ENCODE measurements around the gene PTX4. TPM values are rescaled to one million over a fixed set of nuclear protein-coding genes. Genes with fewer than 3 reads are reported as not detected.
A peak's percentile ranks its signal among the peaks of the same experiment; 100 is the strongest.

PTX4 gene
- polyA plus RNA-seq, 4 donors: 0.04 to 0.07 TPM; not detected in 2

GRCh38 chr16:1498899-1499676 is 10.3 kb upstream of the PTX4 start:
- no peak for DNase-seq
- Histone ChIP-seq H3K9me3 (ENCODE audit: control insufficient read depth in 2 of 2, insufficient read depth in 1 of 2, low read depth in 1 of 2, low read length in 1 of 2) (no peaks in the 10 kb centered on the region), H3K27ac (ENCODE audit: low read depth in 1 of 3, low read length in 2 of 3) (no peak overlapping the region), H3K27me3 (ENCODE audit: control insufficient read depth in 3 of 3, insufficient read depth in 3 of 3, low read length in 3 of 3) (no peaks in the 10 kb centered on the region), H3K4me1 (ENCODE audit: control insufficient read depth in 3 of 3, insufficient read depth in 2 of 3, low read depth in 1 of 3, low read length in 2 of 3) (peaks cover 0 to 8% (median 0%) of the 10 kb centered on the region in 3 donors), H3K4me3 (ENCODE audit: low read depth in 1 of 3, low read length in 3 of 3) (no peak overlapping the region), H3K36me3 (ENCODE audit: control insufficient read depth in 3 of 3, insufficient read depth in 2 of 3, low read depth in 1 of 3, low read length in 3 of 3) (peaks cover 2 to 96% (median 11%) of the 10 kb centered on the region in 3 donors)
- 94 to 96% (median 94%) methylated on average over 33 to 35 of the region's 35 CpGs for WGBS, 3 donors
- FAIRE-seq: no peak

DNA sequence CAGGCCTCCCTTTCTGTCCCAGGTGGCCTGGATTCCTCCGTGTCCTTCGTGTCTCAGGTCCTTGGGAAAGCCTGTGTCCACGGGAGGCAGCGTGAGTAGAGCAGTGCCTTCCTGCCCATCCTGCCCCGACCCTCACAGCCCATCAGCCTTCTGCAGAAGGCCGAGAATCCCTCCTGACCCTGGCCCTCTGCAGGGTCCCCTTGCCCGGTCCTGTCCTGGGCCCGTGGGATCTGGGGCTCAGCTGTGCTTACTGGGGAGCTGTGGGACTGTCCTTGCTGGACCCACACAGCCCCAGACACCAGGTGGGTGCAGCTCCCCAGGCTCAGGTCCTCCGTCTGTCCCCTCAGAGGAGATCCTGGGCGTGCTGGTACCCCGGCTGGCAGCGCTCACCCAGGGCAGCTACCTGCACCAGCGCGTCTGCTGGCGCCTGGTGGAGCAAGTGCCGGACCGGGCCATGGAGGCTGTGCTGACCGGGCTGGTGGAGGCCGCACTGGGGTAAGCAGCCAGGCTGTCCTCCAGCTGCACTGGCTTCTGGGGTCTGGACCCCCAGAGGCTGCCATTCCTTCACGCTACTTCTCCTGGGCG is 8.4 kb upstream of the PTX4 start:
- Histone ChIP-seq H3K36me3 (ENCODE audit: control insufficient read depth in 3 of 3, insufficient read depth in 2 of 3, low read depth in 1 of 3, low read length in 3 of 3) (peaks cover 2 to 78% (median 11%) of the 10 kb centered on the region in 3 donors), H3K4me1 (ENCODE audit: control insufficient read depth in 3 of 3, insufficient read depth in 2 of 3, low read depth in 1 of 3, low read length in 2 of 3) (peaks cover 0 to 18% (median 0%) of the 10 kb centered on the region in 3 donors), H3K27ac (ENCODE audit: low read depth in 1 of 3, low read length in 2 of 3) (no peak overlapping the region), H3K9me3 (ENCODE audit: control insufficient read depth in 2 of 2, insufficient read depth in 1 of 2, low read depth in 1 of 2, low read length in 1 of 2) (no peaks in the 10 kb centered on the region), H3K4me3 (ENCODE audit: low read depth in 1 of 3, low read length in 3 of 3) (no peak overlapping the region), H3K27me3 (ENCODE audit: control insufficient read depth in 3 of 3, insufficient read depth in 3 of 3, low read length in 3 of 3) (no peaks in the 10 kb centered on the region)
- no peak for FAIRE-seq
- WGBS, 3 donors: 92 to 93% (median 93%) methylated on average over 20 to 21 of the region's 21 CpGs
- no peak for DNase-seq

- Histone ChIP-seq H3K27ac (ENCODE audit: low read depth in 1 of 3, low read length in 2 of 3) (no peak overlapping the region), H3K4me3 (ENCODE audit: low read depth in 1 of 3, low read length in 3 of 3) (no peak overlapping the region), H3K36me3 (ENCODE audit: control insufficient read depth in 3 of 3, insufficient read depth in 2 of 3, low read depth in 1 of 3, low read length in 3 of 3) (peaks cover 2 to 72% (median 8%) of the 10 kb centered on the region in 3 donors), H3K27me3 (ENCODE audit: control insufficient read depth in 3 of 3, insufficient read depth in 3 of 3, low read length in 3 of 3) (no peaks in the 10 kb centered on the region), H3K4me1 (ENCODE audit: control insufficient read depth in 3 of 3, insufficient read depth in 2 of 3, low read depth in 1 of 3, low read length in 2 of 3) (peaks cover 0 to 19% (median 0%) of the 10 kb centered on the region in 3 donors), H3K9me3 (ENCODE audit: control insufficient read depth in 2 of 2, insufficient read depth in 1 of 2, low read depth in 1 of 2, low read length in 1 of 2) (no peaks in the 10 kb centered on the region)
- FAIRE-seq (no peak), DNase-seq (no peak)
- 94 to 96% (median 95%) methylated on average over 24 to 25 of the region's 25 CpGs for WGBS, 3 donors
Measured at GRCh38 chr16:1496464-1496863, 7.7 kb upstream of the PTX4 start.

DNA sequence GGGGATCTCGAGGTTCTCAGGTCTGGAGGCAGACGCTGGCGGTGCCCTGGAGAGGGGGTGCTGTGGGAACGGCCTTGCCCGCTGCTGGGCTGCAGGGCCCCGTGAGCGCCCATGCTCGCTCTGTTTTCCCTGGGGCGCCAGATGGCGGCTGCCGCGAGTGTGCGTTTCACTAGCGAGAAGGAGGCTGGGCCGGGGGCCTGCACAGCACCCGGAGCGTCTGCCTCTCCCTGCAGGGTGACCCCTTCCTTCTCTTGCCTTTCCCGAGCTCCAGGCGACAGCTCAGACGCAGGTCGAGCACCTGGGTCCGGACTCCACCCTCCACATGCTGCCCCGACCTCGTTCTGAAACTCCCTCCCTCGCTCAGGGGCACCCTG is 7.1 kb upstream of the PTX4 start:
- Histone ChIP-seq H3K27ac (ENCODE audit: low read depth in 1 of 3, low read length in 2 of 3) (no peak overlapping the region), H3K9me3 (ENCODE audit: control insufficient read depth in 2 of 2, insufficient read depth in 1 of 2, low read depth in 1 of 2, low read length in 1 of 2) (no peaks in the 10 kb centered on the region), H3K36me3 (ENCODE audit: control insufficient read depth in 3 of 3, insufficient read depth in 2 of 3, low read depth in 1 of 3, low read length in 3 of 3) (peaks cover 2 to 66% (median 6%) of the 10 kb centered on the region in 3 donors), H3K27me3 (ENCODE audit: control insufficient read depth in 3 of 3, insufficient read depth in 3 of 3, low read length in 3 of 3) (no peaks in the 10 kb centered on the region), H3K4me1 (ENCODE audit: control insufficient read depth in 3 of 3, insufficient read depth in 2 of 3, low read depth in 1 of 3, low read length in 2 of 3) (peaks cover 0 to 19% (median 0%) of the 10 kb centered on the region in 3 donors), H3K4me3 (ENCODE audit: low read depth in 1 of 3, low read length in 3 of 3) (no peak overlapping the region)
- 91 to 95% (median 92%) methylated on average over 25 of the region's 25 CpGs for WGBS, 3 donors
- DNase-seq (no peak), FAIRE-seq (no peak)

DNA sequence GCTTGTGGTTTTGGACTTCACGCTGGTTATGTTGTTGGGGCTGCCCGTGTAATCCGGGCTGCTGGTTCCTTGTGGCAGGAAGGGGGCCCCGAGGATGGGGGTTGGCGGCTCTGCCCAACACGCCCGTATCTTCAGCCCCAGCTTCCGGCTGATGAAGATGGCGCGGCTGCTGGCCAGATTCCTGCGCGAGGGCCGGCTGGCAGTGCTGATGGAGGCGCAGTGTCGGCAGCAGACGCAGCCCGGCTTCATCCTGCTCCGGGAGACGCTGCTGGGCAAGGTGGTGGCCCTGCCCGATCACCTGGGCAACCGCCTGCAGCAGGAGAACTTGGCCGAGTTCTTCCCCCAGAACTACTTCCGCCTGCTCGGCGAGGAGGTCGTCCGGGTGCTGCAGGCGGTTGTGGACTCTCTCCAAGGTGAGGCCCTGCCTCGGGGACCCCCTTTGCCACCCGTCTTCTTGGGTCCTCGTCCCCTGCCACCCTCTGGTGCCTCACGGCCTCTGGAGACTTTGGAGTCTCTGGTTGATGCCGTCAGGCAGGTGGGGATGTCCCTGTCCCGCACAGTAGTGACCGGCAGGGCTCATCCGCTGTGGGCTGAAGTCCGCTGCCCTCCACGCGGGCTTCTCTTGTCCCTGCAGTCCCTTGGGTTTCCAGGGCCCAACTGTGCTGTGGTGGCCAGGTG is 6.6 kb upstream of the PTX4 start:
- FAIRE-seq (no peak), DNase-seq (no peak)
- Histone ChIP-seq H3K27ac (ENCODE audit: low read depth in 1 of 3, low read length in 2 of 3) (no peak overlapping the region), H3K27me3 (ENCODE audit: control insufficient read depth in 3 of 3, insufficient read depth in 3 of 3, low read length in 3 of 3) (no peaks in the 10 kb centered on the region), H3K9me3 (ENCODE audit: control insufficient read depth in 2 of 2, insufficient read depth in 1 of 2, low read depth in 1 of 2, low read length in 1 of 2) (no peaks in the 10 kb centered on the region), H3K36me3 (ENCODE audit: control insufficient read depth in 3 of 3, insufficient read depth in 2 of 3, low read depth in 1 of 3, low read length in 3 of 3) (peaks cover 2 to 60% (median 6%) of the 10 kb centered on the region in 3 donors), H3K4me1 (ENCODE audit: control insufficient read depth in 3 of 3, insufficient read depth in 2 of 3, low read depth in 1 of 3, low read length in 2 of 3) (peaks cover 0 to 19% (median 0%) of the 10 kb centered on the region in 3 donors), H3K4me3 (ENCODE audit: low read depth in 1 of 3, low read length in 3 of 3) (no peak overlapping the region)
- 94 to 98% (median 94%) methylated on average over 39 of the region's 39 CpGs for WGBS, 3 donors

DNA sequence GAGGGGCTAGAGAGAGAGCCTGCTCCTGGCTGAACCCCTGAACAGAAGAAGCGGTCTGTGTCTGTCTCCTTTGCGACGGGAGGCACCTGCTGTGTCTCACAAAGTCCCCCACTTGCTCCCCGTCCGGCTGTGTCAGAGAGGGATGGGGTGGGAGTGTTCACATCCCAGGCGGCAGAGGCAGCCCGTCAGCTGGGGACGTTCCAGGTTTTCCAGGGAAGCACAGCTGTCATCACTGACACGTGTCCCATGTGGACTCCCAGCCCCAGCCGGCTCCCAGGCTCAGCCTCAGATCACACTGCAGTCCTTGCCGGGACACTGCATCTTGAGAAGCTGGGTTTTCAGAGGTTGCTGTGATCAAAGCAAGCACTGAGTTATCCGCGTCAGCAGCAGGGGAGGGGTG is 6.0 kb upstream of the PTX4 start:
- no peak overlapping the region for H3K4me3 ChIP-seq (ENCODE audit: low read depth in 1 of 3, low read length in 3 of 3)
- 73 to 92% (median 85%) methylated on average over 13 of the region's 13 CpGs for WGBS, 3 donors
- DNase-seq (no peak), FAIRE-seq (no peak)
- H3K27ac ChIP-seq (ENCODE audit: low read depth in 1 of 3, low read length in 2 of 3): no peak overlapping the region
- peaks cover 2 to 54% (median 6%) of the 10 kb centered on the region in 3 donors for H3K36me3 ChIP-seq (ENCODE audit: control insufficient read depth in 3 of 3, insufficient read depth in 2 of 3, low read depth in 1 of 3, low read length in 3 of 3)
- no peaks in the 10 kb centered on the region for H3K27me3 ChIP-seq (ENCODE audit: control insufficient read depth in 3 of 3, insufficient read depth in 3 of 3, low read length in 3 of 3)
- no peaks in the 10 kb centered on the region for H3K9me3 ChIP-seq (ENCODE audit: control insufficient read depth in 2 of 2, insufficient read depth in 1 of 2, low read depth in 1 of 2, low read length in 1 of 2)
- peaks cover 0 to 19% (median 0%) of the 10 kb centered on the region in 3 donors for H3K4me1 ChIP-seq (ENCODE audit: control insufficient read depth in 3 of 3, insufficient read depth in 2 of 3, low read depth in 1 of 3, low read length in 2 of 3)

- H3K27ac ChIP-seq (ENCODE audit: low read depth in 1 of 3, low read length in 2 of 3): no peak overlapping the region
Measured at GRCh38 chr16:1494129-1494640, 5.4 kb upstream of the PTX4 start.

DNA sequence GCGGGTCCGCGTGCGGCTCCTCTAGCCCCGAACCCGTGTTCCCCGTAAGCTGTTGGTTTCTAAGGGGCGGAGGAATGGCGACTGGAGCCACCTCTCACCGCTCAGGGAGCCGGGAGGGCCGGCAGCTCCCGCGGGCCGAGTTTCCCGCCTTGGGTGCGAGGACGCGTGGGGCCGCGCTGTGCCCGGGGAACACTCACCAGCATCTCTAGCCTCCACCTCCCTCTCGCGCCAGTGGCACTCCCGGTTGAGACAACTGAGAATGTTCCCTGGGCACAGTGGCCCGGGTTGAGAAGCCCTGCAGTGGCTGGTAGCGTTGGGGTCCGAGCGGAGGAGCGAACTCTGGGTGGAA is 5.0 kb upstream of the PTX4 start:
- peaks cover 0 to 19% (median 0%) of the 10 kb centered on the region in 3 donors for H3K4me1 ChIP-seq (ENCODE audit: control insufficient read depth in 3 of 3, insufficient read depth in 2 of 3, low read depth in 1 of 3, low read length in 2 of 3)
- FAIRE-seq: no peak
- 1% methylated on average over 10 to 30 of the region's 30 CpGs for WGBS, 3 donors

More at GRCh38 chr16:1494129-1494640, 5.4 kb upstream of the PTX4 start:
- peak overlapping the region in 2 of 3 donors; percentile 78 to 79 for H3K4me3 ChIP-seq (ENCODE audit: low read depth in 1 of 3, low read length in 3 of 3)
- H3K9me3 ChIP-seq (ENCODE audit: control insufficient read depth in 2 of 2, insufficient read depth in 1 of 2, low read depth in 1 of 2, low read length in 1 of 2): no peaks in the 10 kb centered on the region
- no peaks in the 10 kb centered on the region for H3K27me3 ChIP-seq (ENCODE audit: control insufficient read depth in 3 of 3, insufficient read depth in 3 of 3, low read length in 3 of 3)
- H3K4me1 ChIP-seq (ENCODE audit: control insufficient read depth in 3 of 3, insufficient read depth in 2 of 3, low read depth in 1 of 3, low read length in 2 of 3): peaks cover 0 to 19% (median 0%) of the 10 kb centered on the region in 3 donors
- WGBS, 3 donors: 28 to 32% (median 30%) methylated on average over 23 to 25 of the region's 25 CpGs
- H3K36me3 ChIP-seq (ENCODE audit: control insufficient read depth in 3 of 3, insufficient read depth in 2 of 3, low read depth in 1 of 3, low read length in 3 of 3): peaks cover under 1 to 49% (median 3%) of the 10 kb centered on the region in 3 donors
- FAIRE-seq: no peak
- peak; percentile 13 to 32 for DNase-seq

More for the DNA sequence above, 5.0 kb upstream of the PTX4 start:
- H3K27me3 ChIP-seq (ENCODE audit: control insufficient read depth in 3 of 3, insufficient read depth in 3 of 3, low read length in 3 of 3): no peaks in the 10 kb centered on the region
- peak in 1 of 2 donors; percentile 9 for DNase-seq
- H3K27ac ChIP-seq (ENCODE audit: low read depth in 1 of 3, low read length in 2 of 3): peak overlapping the region in 1 of 3 donors; percentile 77
- H3K9me3 ChIP-seq (ENCODE audit: control insufficient read depth in 2 of 2, insufficient read depth in 1 of 2, low read depth in 1 of 2, low read length in 1 of 2): no peaks in the 10 kb centered on the region
- peaks cover 0 to 44% (median 3%) of the 10 kb centered on the region in 3 donors for H3K36me3 ChIP-seq (ENCODE audit: control insufficient read depth in 3 of 3, insufficient read depth in 2 of 3, low read depth in 1 of 3, low read length in 3 of 3)
- peak overlapping the region; percentile 78 to 80 (median 79) for H3K4me3 ChIP-seq (ENCODE audit: low read depth in 1 of 3, low read length in 3 of 3)

Measured in small intestine (tissue), 7 donors.